Brain microvascular endothelial cell (primary cell): Measurements from ENCODE around the gene MRPS14.
A peak's percentile ranks its signal among the peaks of the same experiment; 100 is the strongest.
"Not testable (repeated sequence)": the region's sequence is repeated elsewhere in the genome, so short reads cannot be mapped to it uniquely, and the experiment has no call there.

Experiments
- DNase-seq: peaks from one replicate; pipeline ENCODE4 v3.0.0-alpha.2; 2020
- H3K27ac ChIP-seq: fragments of 250-450 bp; sonication (Bioruptor Pico); 2 replicates; pipeline ENCODE4 v1.5.1; 2020; ENCODE audit warnings: mild to moderate bottlenecking, moderate library complexity
- H3K27me3 ChIP-seq: fragments of 250-450 bp; sonication (Bioruptor Pico); replicated peaks from 2 replicates; pipeline ENCODE4 v1.5.1; 2020; ENCODE audit warnings: mild to moderate bottlenecking
- H3K36me3 ChIP-seq: fragments of 250-450 bp; sonication (Bioruptor Pico); replicated peaks from 2 replicates; pipeline ENCODE4 v1.5.1; 2020; ENCODE audit warnings: mild to moderate bottlenecking
- H3K4me3 ChIP-seq: 2 replicates; pipeline ENCODE4 v1.5.1; 2011; ENCODE audit warnings: low read depth, mild to moderate bottlenecking, control low read depth, low read length, moderate library complexity
- in situ Hi-C: cut with HindIII; loops from 2 replicates; pipeline ENCODE4 v1.10.0; 2017; ENCODE audit warnings: low sequenced_read_pairs, low pct_ligation_motif_present
- TF ChIP-seq, protein P1 (sequence below): IDR thresholded peaks from 2 replicates; pipeline ENCODE4 v1.5.1; 2011; ENCODE audit warnings: low read depth, mild to moderate bottlenecking, moderate library complexity, low read length, control low read depth, inconsistent platforms; ENCODE audit errors: missing control alignments

MRPS14 gene

DNA sequence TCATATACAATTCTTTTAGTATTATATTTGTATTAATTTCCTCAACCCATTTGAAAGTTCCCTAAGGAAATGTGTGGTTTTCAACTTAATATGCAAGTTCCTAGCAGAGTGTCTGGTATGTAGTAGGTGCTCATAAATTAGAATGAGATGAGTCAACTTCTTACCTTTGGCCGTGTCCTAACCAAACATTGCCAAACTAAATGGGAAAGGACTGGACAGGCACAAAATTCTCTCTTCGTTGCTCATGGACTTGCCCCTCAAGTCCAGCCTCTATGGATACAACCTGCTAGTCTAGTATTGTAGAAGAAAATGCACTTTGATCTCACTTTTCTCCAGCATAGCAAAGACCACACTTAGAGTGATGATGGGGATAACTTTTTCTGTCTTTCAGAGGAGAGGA lies 11.6 kb upstream of the MRPS14 start:
- no peak for DNase-seq
- Histone ChIP-seq H3K27ac (no peak overlapping the region), H3K4me3 (no peak overlapping the region), H3K27me3 (no peaks in the 10 kb centered on the region), H3K36me3 (no peaks in the 10 kb centered on the region)
- in situ Hi-C loops, result no loop called here
- TF ChIP-seq, protein P1, sequence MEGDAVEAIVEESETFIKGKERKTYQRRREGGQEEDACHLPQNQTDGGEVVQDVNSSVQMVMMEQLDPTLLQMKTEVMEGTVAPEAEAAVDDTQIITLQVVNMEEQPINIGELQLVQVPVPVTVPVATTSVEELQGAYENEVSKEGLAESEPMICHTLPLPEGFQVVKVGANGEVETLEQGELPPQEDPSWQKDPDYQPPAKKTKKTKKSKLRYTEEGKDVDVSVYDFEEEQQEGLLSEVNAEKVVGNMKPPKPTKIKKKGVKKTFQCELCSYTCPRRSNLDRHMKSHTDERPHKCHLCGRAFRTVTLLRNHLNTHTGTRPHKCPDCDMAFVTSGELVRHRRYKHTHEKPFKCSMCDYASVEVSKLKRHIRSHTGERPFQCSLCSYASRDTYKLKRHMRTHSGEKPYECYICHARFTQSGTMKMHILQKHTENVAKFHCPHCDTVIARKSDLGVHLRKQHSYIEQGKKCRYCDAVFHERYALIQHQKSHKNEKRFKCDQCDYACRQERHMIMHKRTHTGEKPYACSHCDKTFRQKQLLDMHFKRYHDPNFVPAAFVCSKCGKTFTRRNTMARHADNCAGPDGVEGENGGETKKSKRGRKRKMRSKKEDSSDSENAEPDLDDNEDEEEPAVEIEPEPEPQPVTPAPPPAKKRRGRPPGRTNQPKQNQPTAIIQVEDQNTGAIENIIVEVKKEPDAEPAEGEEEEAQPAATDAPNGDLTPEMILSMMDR, result no peak

DNA sequence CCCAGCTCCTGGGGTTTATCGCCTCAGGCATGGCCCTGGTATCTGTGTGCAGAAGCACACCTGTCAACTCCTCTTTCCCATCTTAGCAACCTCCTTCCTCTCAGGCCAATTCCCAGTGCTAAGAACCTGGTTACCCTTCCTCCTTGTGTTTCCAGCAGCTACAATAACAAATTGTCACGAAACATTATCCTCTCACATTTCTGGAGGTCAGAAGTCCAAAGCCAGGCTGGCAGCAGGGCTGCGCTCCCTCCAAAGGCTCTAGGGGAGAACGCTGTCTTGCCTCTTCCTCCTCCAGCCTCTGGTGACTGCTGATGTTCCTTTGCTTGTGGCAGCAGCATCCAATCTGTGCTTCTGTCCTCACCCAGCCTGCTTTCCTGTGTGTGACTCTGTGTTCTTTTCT lies 10.7 kb upstream of the MRPS14 start:
- in situ Hi-C loops, result no loop called here
- H3K36me3 ChIP-seq, result no peaks in the 10 kb centered on the region
- TF ChIP-seq, protein P1, result no peak
- DNase-seq, result no peak
- no peak overlapping the region for H3K27ac ChIP-seq
- no peak overlapping the region for H3K4me3 ChIP-seq
- H3K27me3 ChIP-seq, result no peaks in the 10 kb centered on the region

DNA sequence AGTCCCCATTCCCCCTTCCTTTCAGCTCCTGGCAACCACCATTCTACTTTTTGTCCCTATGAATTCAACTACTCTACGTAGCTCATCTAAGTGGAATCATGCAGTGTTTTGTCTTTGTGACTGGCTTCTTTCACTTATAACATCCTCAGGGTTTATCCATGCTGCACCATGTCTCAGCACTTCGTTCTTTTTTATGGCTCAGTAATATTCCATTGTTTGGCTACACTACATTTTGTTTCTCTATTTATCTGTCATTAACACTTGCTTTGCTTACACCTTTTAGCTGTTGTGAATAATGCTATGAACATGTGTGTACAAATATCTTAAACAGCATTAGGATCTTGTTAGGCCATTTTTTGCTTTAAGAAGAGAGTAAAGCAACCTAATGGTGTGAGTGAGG lies 1.5 kb upstream of the MRPS14 start:
- Histone ChIP-seq H3K27ac (no peak overlapping the region), H3K27me3 (no peaks in the 10 kb centered on the region), H3K36me3 (no peaks in the 10 kb centered on the region), H3K4me3 (no peak overlapping the region)
- in situ Hi-C loops, result no loop called here
- TF ChIP-seq, protein P1, result no peak
- no peak for DNase-seq

DNA sequence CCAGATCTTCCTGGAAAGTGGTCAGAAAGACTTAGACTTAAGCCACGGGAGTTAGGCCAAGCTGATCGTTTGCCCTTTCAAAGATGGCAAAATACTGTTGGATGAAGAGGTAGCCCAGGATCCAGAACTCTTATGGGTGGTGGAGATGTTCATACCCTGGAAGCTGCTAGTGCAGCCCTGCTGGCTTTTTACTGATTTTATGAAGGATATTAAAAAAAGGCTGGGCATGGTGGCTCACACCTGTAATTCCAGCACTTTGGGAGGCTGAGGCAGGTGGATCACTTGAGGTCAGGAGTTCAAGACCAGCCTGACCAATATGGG lies 657 bp upstream of the MRPS14 start:
- H3K27me3 ChIP-seq, DNase-seq, in situ Hi-C loops, H3K36me3 ChIP-seq: not testable (repeated sequence)
- peak overlapping the region; percentile 88 for H3K4me3 ChIP-seq
- H3K27ac ChIP-seq, result peak overlapping the region; percentile 75

DNA sequence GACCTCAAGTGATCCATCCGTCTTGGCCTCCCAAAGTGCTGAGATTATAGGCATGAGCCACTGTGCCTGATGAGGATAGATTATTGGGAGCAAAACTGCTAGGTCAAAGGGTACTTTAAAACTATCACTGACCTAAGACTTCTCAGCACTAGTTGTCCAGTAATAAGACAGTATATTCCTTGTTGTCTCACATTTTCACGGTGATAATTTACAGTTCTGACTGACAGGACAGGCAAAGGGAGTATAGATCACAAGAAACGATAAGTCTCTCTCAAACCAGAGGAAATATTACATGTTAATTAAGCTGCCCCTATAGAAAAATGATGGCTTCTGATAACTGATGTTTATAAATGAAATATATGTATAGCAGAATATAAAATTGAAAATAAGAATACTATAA lies 3.7 kb downstream of the MRPS14 start:
- H3K27me3 ChIP-seq, result no peaks in the 10 kb centered on the region
- in situ Hi-C loops, result no loop called here
- H3K4me3 ChIP-seq, result no peak overlapping the region
- peaks cover 7% of the 10 kb centered on the region for H3K36me3 ChIP-seq
- no peak for DNase-seq
- H3K27ac ChIP-seq, result no peak overlapping the region
- TF ChIP-seq, protein P1, result no peak

DNA sequence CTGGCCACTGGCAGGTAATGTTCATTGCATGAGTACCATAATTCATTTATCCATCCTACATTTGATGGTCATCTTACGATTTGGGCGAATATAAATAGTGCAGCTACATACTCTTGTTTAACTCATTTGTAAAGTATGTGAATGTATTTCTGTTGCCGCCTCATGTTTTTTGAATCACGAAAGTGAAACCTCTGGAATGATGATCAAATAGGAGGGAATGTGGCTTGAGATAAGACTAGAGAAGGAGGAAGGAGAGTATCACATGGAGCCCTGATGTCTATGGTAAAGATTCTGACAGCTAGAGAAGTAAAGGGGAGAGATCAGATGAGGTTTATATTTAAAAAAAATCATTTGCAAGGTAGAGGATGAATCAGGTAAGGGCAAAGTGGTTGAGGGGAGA lies 8.0 kb downstream of the MRPS14 start:
- peak; percentile 83 for DNase-seq
- Histone ChIP-seq H3K36me3 (peaks cover 24% of the 10 kb centered on the region), H3K4me3 (no peak overlapping the region), H3K27me3 (no peaks in the 10 kb centered on the region), H3K27ac (peak overlapping the region; percentile 68)
- TF ChIP-seq, protein P1, result no peak
- in situ Hi-C loops, result no loop called here
